Activated T-helper 17 cell treated with anti-CD3 and anti-CD28 coated beads, Interleukin-2, amount 50 U/mL, for 72 hours (primary cell): Measurements from ENCODE around the gene QKI. TPM values are rescaled to one million over a fixed set of nuclear protein-coding genes. Genes with fewer than 3 reads are reported as not detected.

Source experiments
- ATAC-seq: fragments of 150-1000 bp; cut with Tn5 transposase; replicated peaks from 2 replicates; pipeline ENCODE4 v1.10.0; 2021; ENCODE audit warnings: mild to moderate bottlenecking, moderate library complexity
- H3K27ac Mint-ChIP-seq: one replicate; pipeline ENCODE4 v1.8.0; 2022; ENCODE audit warnings: mixed read lengths
- H3K27me3 Mint-ChIP-seq: one replicate; pipeline ENCODE4 v1.8.0; 2022; ENCODE audit warnings: mixed read lengths
- H3K36me3 Mint-ChIP-seq: one replicate; pipeline ENCODE4 v1.8.0; 2022; ENCODE audit warnings: low read depth, mild to moderate bottlenecking, mixed read lengths
- H3K4me1 Mint-ChIP-seq: one replicate; pipeline ENCODE4 v1.8.0; 2022; ENCODE audit warnings: mixed read lengths
- H3K4me3 Mint-ChIP-seq: one replicate; pipeline ENCODE4 v1.8.0; 2022; ENCODE audit warnings: mild to moderate bottlenecking, mixed read lengths
- H3K9me3 Mint-ChIP-seq: one replicate; pipeline ENCODE4 v1.8.0; 2022; ENCODE audit warnings: mixed read lengths
- total RNA-seq, 2 donors: library from RNA; stranded (reverse); gene quantifications; one replicate each; pipeline ENCODE4 v1.2.3, GENCODE V29; 2022

Gene QKI
- total RNA-seq, 2 donors from 2014 or later: 41.3 to 49.0 TPM

DNA sequence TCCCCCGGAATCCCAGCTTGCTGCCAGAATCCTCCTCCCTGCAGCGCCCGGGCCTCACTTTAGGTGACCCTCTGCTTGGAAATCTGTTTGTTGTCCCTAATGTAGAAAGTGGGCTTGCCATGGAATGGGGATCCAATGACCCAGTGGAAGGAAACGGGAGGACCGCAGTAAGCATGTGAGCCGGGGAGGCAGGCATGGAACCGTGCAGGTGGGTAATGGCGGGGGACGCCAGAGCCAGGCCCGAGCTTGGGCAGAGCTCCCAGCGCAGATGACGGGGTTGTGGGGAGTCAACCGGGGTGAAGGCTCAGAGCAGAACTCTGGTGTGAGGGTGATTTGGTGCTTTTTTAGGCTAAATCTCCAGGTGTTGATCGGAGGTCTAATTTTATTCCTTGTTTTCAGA is 188.3 kb downstream of the QKI start:
- no peaks in the 10 kb centered on the region for H3K4me1 Mint-ChIP-seq
- H3K27me3 Mint-ChIP-seq: peaks cover 3% of the 10 kb centered on the region
- ATAC-seq: no peak
- no peaks in the 10 kb centered on the region for H3K9me3 Mint-ChIP-seq
- H3K4me3 Mint-ChIP-seq: no peak overlapping the region
- H3K36me3 Mint-ChIP-seq: no peaks in the 10 kb centered on the region
- H3K27ac Mint-ChIP-seq: no peak overlapping the region

DNA sequence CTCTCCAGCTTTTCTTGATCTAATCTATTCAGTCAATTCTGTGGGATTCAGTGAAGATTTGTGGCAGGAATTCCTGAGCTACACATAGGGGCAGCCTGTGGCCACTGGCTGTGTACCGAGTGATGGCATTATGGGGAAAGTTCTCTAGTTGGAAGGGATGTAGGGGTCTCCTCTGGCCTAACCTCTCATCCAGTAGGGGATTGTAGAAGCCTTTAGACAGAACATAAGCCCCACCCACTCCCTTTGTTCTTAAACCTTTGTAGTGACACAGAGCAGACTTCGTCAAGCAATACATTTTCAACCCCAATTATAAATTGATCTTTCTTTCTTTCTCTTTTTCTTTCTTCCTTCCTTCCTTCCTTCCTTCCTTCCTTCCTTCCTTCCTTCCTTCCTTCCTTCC is 188.9 kb downstream of the QKI start:
- no peaks in the 10 kb centered on the region for H3K36me3 Mint-ChIP-seq
- no peak overlapping the region for H3K27ac Mint-ChIP-seq
- no peaks in the 10 kb centered on the region for H3K9me3 Mint-ChIP-seq
- H3K4me1 Mint-ChIP-seq: no peaks in the 10 kb centered on the region
- peaks cover 3% of the 10 kb centered on the region for H3K27me3 Mint-ChIP-seq
- no peak for ATAC-seq
- H3K4me3 Mint-ChIP-seq: no peak overlapping the region

GRCh38 chr6:163605385-163606097 is 191.0 kb downstream of the QKI start:
- no peak for ATAC-seq
- no peaks in the 10 kb centered on the region for H3K9me3 Mint-ChIP-seq
- no peak overlapping the region for H3K4me3 Mint-ChIP-seq
- peaks cover 3% of the 10 kb centered on the region for H3K27me3 Mint-ChIP-seq
- H3K4me1 Mint-ChIP-seq: no peaks in the 10 kb centered on the region
- H3K27ac Mint-ChIP-seq: no peak overlapping the region
- H3K36me3 Mint-ChIP-seq: no peaks in the 10 kb centered on the region

DNA sequence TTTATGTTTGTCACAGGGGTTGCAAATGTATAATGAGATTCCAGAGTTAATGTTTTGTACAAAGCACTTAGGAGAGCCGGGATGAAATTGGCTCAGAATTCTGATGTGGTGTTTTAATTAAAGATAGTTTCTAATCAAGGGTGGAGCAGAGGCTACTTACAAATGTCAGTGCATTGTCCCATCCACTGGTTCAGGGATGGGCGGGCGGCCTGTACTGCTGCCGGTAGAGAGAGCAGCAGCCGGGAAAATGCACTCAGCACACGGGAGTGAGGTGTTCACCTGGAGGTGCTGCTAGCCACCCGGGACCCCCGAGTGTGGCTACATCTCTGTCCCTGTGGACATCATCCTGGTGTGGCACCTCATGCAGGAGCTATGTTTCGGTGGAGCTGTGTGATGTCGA is 193.3 kb downstream of the QKI start:
- Mint-ChIP-seq H3K9me3 (no peaks in the 10 kb centered on the region), H3K27me3 (peaks cover 3% of the 10 kb centered on the region), H3K4me1 (no peaks in the 10 kb centered on the region), H3K36me3 (no peaks in the 10 kb centered on the region), H3K27ac (no peak overlapping the region), H3K4me3 (no peak overlapping the region)
- ATAC-seq: no peak

DNA sequence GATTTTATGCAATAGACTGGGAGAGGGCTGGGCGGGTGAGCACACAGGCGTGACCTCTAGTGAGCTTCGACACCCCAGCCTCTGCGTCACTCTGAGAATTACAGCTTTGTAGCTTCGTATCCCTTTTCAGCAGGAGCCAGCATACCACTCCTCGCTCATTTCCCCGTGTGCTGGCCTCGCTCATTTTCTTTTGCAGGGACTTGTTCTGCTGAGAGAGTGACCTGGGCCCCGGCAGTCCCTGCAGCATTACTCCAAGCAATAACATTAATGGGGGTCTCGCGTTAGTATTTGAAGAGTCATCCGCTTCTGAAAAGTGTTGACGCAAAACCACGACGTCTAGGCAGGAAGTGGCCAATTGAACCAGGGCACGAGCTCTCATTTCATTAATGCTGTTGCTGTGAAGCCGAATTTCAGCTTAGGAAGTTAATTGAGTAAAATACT is 193.7 kb downstream of the QKI start:
- no peaks in the 10 kb centered on the region for H3K9me3 Mint-ChIP-seq
- H3K4me1 Mint-ChIP-seq: no peaks in the 10 kb centered on the region
- H3K4me3 Mint-ChIP-seq: no peak overlapping the region
- H3K36me3 Mint-ChIP-seq: no peaks in the 10 kb centered on the region
- no peak for ATAC-seq
- H3K27ac Mint-ChIP-seq: no peak overlapping the region
- H3K27me3 Mint-ChIP-seq: peaks cover 3% of the 10 kb centered on the region

GRCh38 chr6:163612200-163612599 is 197.7 kb downstream of the QKI start:
- ATAC-seq: no peak
- no peaks in the 10 kb centered on the region for H3K27me3 Mint-ChIP-seq
- H3K27ac Mint-ChIP-seq: no peak overlapping the region
- H3K4me3 Mint-ChIP-seq: no peak overlapping the region
- H3K9me3 Mint-ChIP-seq: no peaks in the 10 kb centered on the region
- no peaks in the 10 kb centered on the region for H3K4me1 Mint-ChIP-seq
- no peaks in the 10 kb centered on the region for H3K36me3 Mint-ChIP-seq

DNA sequence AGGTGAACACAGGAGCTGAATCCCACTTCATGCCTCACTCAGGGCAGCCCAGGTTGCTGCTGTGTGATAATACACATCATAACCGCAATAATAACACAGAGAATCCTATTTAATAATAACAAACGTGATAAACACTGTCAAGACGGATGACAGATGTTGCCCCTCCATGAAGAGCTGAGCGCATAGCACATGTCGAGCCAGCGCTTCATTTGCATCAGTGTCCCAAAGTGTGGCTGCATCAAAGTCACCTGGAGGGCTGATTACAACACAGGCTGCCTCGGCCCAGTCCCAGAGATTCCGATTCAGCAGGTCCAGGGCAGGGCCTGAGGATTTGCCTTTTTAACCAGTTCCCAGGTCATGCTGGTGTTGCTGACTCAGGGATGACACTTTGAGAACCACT is 198.5 kb downstream of the QKI start:
- no peak overlapping the region for H3K27ac Mint-ChIP-seq

DNA sequence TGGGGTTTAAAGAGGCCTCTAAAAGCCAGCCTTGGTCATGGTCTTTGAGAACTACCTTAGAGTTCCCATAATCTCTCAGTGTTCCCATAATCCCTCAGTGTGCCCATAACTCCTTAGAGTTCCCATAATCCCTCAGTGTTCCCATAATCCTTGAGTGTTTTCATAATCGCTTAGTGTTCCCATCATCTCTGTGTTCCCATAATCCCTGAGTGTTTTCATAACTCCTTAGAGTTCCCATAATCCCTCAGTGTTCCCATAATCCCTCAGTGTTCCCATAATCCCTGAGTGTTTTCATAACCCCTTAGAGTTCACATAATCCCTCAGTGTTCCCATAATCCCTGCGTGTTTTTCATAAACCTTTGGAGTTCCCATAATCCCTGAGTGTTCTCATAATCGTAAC is 199.2 kb downstream of the QKI start:
- no peak overlapping the region for H3K27ac Mint-ChIP-seq
- no peaks in the 10 kb centered on the region for H3K36me3 Mint-ChIP-seq
- H3K27me3 Mint-ChIP-seq: no peaks in the 10 kb centered on the region
- H3K4me1 Mint-ChIP-seq: no peaks in the 10 kb centered on the region
- no peaks in the 10 kb centered on the region for H3K9me3 Mint-ChIP-seq
- ATAC-seq: no peak
- H3K4me3 Mint-ChIP-seq: no peak overlapping the region

More for the DNA sequence above, 198.5 kb downstream of the QKI start:
- no peaks in the 10 kb centered on the region for H3K4me1 Mint-ChIP-seq
- no peak overlapping the region for H3K4me3 Mint-ChIP-seq
- H3K36me3 Mint-ChIP-seq: no peaks in the 10 kb centered on the region
- no peak for ATAC-seq
- H3K27me3 Mint-ChIP-seq: no peaks in the 10 kb centered on the region
- H3K9me3 Mint-ChIP-seq: no peaks in the 10 kb centered on the region

GRCh38 chr6:163616452-163616851 is 201.9 kb downstream of the QKI start:
- ATAC-seq: no peak
- H3K9me3 Mint-ChIP-seq: no peaks in the 10 kb centered on the region
- no peak overlapping the region for H3K4me3 Mint-ChIP-seq
- no peak overlapping the region for H3K27ac Mint-ChIP-seq
- no peaks in the 10 kb centered on the region for H3K36me3 Mint-ChIP-seq
- no peaks in the 10 kb centered on the region for H3K4me1 Mint-ChIP-seq
- no peaks in the 10 kb centered on the region for H3K27me3 Mint-ChIP-seq

DNA sequence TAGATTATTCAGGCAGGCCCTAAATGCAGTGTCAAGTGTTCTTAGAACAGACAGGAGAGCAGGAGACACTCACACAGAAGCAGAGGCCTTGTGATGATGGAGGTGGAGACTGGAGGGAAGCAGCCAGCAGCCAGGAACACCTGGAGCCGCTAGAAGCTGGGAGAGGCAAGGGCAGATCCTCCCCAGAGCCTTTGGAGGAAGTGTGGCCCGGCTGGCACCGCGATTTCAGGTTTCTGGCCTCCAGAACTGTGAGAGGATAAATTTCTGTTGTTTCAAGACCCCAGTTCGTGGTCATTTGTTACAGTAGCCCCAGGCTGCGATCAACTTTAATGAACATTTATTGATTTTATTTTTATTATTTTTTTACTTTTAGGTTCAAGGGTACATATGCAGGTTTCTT is 203.0 kb downstream of the QKI start:
- Mint-ChIP-seq H3K27me3 (no peaks in the 10 kb centered on the region), H3K4me1 (no peaks in the 10 kb centered on the region), H3K4me3 (no peak overlapping the region), H3K36me3 (no peaks in the 10 kb centered on the region), H3K9me3 (no peaks in the 10 kb centered on the region), H3K27ac (no peak overlapping the region)
- no peak for ATAC-seq

DNA sequence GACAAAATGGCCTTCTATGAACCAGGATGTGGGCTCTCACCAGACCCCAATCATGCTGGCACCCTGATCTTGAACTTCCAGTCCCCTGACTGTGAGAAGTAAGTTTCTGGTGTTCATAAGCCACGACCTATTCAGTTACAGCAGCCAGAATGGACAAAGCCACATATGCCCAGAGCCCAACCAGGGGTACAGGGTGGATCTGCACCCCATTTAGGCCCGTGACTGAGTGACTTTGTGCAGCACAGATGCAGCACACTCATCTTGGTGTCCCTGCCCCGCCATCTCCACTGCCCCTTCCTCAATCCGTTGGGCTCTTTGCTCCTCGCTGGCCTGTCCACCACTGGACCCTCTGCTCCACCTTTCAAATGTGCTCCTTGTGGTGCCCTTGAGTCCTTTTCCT is 205.6 kb downstream of the QKI start:
- H3K4me3 Mint-ChIP-seq: no peak overlapping the region
- no peak for ATAC-seq
- H3K9me3 Mint-ChIP-seq: no peaks in the 10 kb centered on the region
- H3K27ac Mint-ChIP-seq: no peak overlapping the region
- H3K36me3 Mint-ChIP-seq: no peaks in the 10 kb centered on the region
- H3K4me1 Mint-ChIP-seq: no peaks in the 10 kb centered on the region
- no peaks in the 10 kb centered on the region for H3K27me3 Mint-ChIP-seq

GRCh38 chr6:163620670-163621330 is 206.3 kb downstream of the QKI start:
- no peaks in the 10 kb centered on the region for H3K9me3 Mint-ChIP-seq
- ATAC-seq: no peak
- no peak overlapping the region for H3K27ac Mint-ChIP-seq
- H3K27me3 Mint-ChIP-seq: no peaks in the 10 kb centered on the region
- no peaks in the 10 kb centered on the region for H3K4me1 Mint-ChIP-seq
- no peak overlapping the region for H3K4me3 Mint-ChIP-seq
- no peaks in the 10 kb centered on the region for H3K36me3 Mint-ChIP-seq

GRCh38 chr6:163625265-163625664 is 210.7 kb downstream of the QKI start:
- no peak for ATAC-seq
- Mint-ChIP-seq H3K4me1 (no peaks in the 10 kb centered on the region), H3K4me3 (no peak overlapping the region), H3K27me3 (peaks cover 4% of the 10 kb centered on the region), H3K9me3 (no peaks in the 10 kb centered on the region), H3K36me3 (no peaks in the 10 kb centered on the region), H3K27ac (no peak overlapping the region)

GRCh38 chr6:163626073-163626867 is 211.8 kb downstream of the QKI start:
- H3K27ac Mint-ChIP-seq: no peak overlapping the region
- H3K36me3 Mint-ChIP-seq: no peaks in the 10 kb centered on the region
- peaks cover 4% of the 10 kb centered on the region for H3K27me3 Mint-ChIP-seq
- no peaks in the 10 kb centered on the region for H3K4me1 Mint-ChIP-seq
- ATAC-seq: no peak
- H3K4me3 Mint-ChIP-seq: no peak overlapping the region
- no peaks in the 10 kb centered on the region for H3K9me3 Mint-ChIP-seq
